HEK293 (cell line): Measurements from ENCODE around the gene PWP1.
"Not testable (repeated sequence)": the region's sequence is repeated elsewhere in the genome, so short reads cannot be mapped to it uniquely, and the experiment has no call there.

Experiments
- CTCF ChIA-PET: fragments of 350-600 bp; formaldehyde crosslinking; extraction: SDS; loops from one replicate; lab custom pipeline; 2021; ENCODE audit warnings: antibody characterized with exemption; lab: Yijun Ruan, JAX
- POLR2A ChIA-PET: fragments of 300-600 bp; formaldehyde crosslinking; extraction: SDS; loops from one replicate; lab custom pipeline; 2020; ENCODE audit warnings: antibody characterized with exemption, inconsistent platforms; lab: Yijun Ruan, JAX
- H3K27ac ChIP-seq: fragments of 200-500 bp; sonication (Bioruptor generic); 2 replicates; pipeline ENCODE4 v1.5.1; 2014; ENCODE audit warnings: low read depth, low read length, control low read depth, inconsistent platforms; ENCODE audit errors: extremely low read depth
- H3K36me3 ChIP-seq, 2 experiments: fragments of 200-500 bp in 1 of 2; sonication (Bioruptor generic) in 1 of 2; 1 replicate in 1 of 2; 2 replicates in 1 of 2; pipeline ENCODE4 v1.5.1; 2014 to 2017; ENCODE audit warnings: inconsistent platforms in 2 of 2, low read length in 2 of 2; ENCODE audit not compliant: control insufficient read depth in 2 of 2, insufficient read depth in 1 of 2
- H3K4me1 ChIP-seq: fragments of 200-500 bp; sonication (Bioruptor generic); 2 replicates; pipeline ENCODE4 v1.5.1; 2014; ENCODE audit warnings: mild to moderate bottlenecking, low read length, inconsistent platforms; ENCODE audit not compliant: control insufficient read depth, insufficient read depth
- H3K4me3 ChIP-seq: 2 replicates; pipeline ENCODE4 v1.5.1; 2011; ENCODE audit warnings: low read depth, mild to moderate bottlenecking, control low read depth, low read length, moderate library complexity
- H3K9me3 ChIP-seq: fragments of 200-500 bp; sonication (Bioruptor generic); 2 replicates; pipeline ENCODE4 v1.5.1; 2014; ENCODE audit warnings: low read depth, low read length, inconsistent platforms; ENCODE audit not compliant: control insufficient read depth, insufficient read depth
- BCL6B ChIP-seq: fragments of 450-650 bp; formaldehyde crosslinking; IDR thresholded peaks from 2 replicates; pipeline ENCODE4 v1.5.1; 2017; ENCODE audit warnings: missing biosample characterization, missing genetic modification characterization
- CTCF ChIP-seq: fragments of 450-650 bp; formaldehyde crosslinking; IDR thresholded peaks from 2 replicates; pipeline ENCODE4 v1.5.1; 2016; ENCODE audit warnings: missing biosample characterization, missing genetic modification characterization
- GFI1B ChIP-seq: fragments of 450-650 bp; formaldehyde crosslinking; IDR thresholded peaks from 2 replicates; pipeline ENCODE4 v1.5.1; 2016; ENCODE audit warnings: missing biosample characterization, missing genetic modification characterization
- KLF1 ChIP-seq: fragments of 450-650 bp; formaldehyde crosslinking; IDR thresholded peaks from 2 replicates; pipeline ENCODE4 v1.5.1; 2016; ENCODE audit warnings: missing biosample characterization, missing genetic modification characterization
- TRIM28 ChIP-seq: IDR thresholded peaks from 2 replicates; pipeline ENCODE4 v1.6.1; 2011; ENCODE audit warnings: low read length, control low read depth, borderline replicate concordance
- ZBTB21 ChIP-seq: fragments of 450-650 bp; formaldehyde crosslinking; IDR thresholded peaks from 2 replicates; pipeline ENCODE4 v1.5.1; 2017; ENCODE audit warnings: missing biosample characterization, missing genetic modification characterization
- ZNF10 ChIP-seq: fragments of 450-650 bp; formaldehyde crosslinking; IDR thresholded peaks from 2 replicates; pipeline ENCODE4 v1.5.1; 2017; ENCODE audit warnings: missing biosample characterization, missing genetic modification characterization
- ZNF132 ChIP-seq: fragments of 450-650 bp; formaldehyde crosslinking; IDR thresholded peaks from 2 replicates; pipeline ENCODE4 v1.5.1; 2017; ENCODE audit warnings: missing biosample characterization, missing genetic modification characterization, borderline replicate concordance
- ZNF133 ChIP-seq: fragments of 450-650 bp; formaldehyde crosslinking; IDR thresholded peaks from 2 replicates; pipeline ENCODE4 v1.5.1; 2016; ENCODE audit warnings: missing biosample characterization, missing genetic modification characterization
- ZNF2 ChIP-seq: fragments of 450-650 bp; formaldehyde crosslinking; IDR thresholded peaks from 2 replicates; pipeline ENCODE4 v1.5.1; 2016; ENCODE audit warnings: missing biosample characterization, missing genetic modification characterization
- ZNF280C ChIP-seq: fragments of 450-650 bp; formaldehyde crosslinking; IDR thresholded peaks from 2 replicates; pipeline ENCODE4 v1.5.1; 2016; ENCODE audit warnings: missing biosample characterization, missing genetic modification characterization
- ZNF335 ChIP-seq: fragments of 450-650 bp; formaldehyde crosslinking; conservative IDR thresholded peaks from 2 replicates; pipeline ENCODE4 v1.5.1; 2016; ENCODE audit warnings: missing biosample characterization, missing genetic modification characterization
- ZNF433 ChIP-seq: fragments of 450-650 bp; formaldehyde crosslinking; IDR thresholded peaks from 2 replicates; pipeline ENCODE4 v1.5.1; 2016; ENCODE audit warnings: missing biosample characterization, missing genetic modification characterization, low read depth
- ZNF580 ChIP-seq: fragments of 450-650 bp; formaldehyde crosslinking; IDR thresholded peaks from 2 replicates; pipeline ENCODE4 v1.5.1; 2016; ENCODE audit warnings: missing biosample characterization, missing genetic modification characterization
- ZNF677 ChIP-seq: fragments of 450-650 bp; IDR thresholded peaks from 2 replicates; pipeline ENCODE4 v1.5.0; 2018; ENCODE audit warnings: missing biosample characterization, mild to moderate bottlenecking, missing genetic modification characterization, moderate library complexity
- ZNF791 ChIP-seq: fragments of 450-650 bp; formaldehyde crosslinking; IDR thresholded peaks from 2 replicates; pipeline ENCODE4 v1.5.1; 2016; ENCODE audit warnings: missing biosample characterization, missing genetic modification characterization
- ZSCAN23 ChIP-seq: fragments of 450-650 bp; formaldehyde crosslinking; IDR thresholded peaks from 2 replicates; pipeline ENCODE4 v1.5.1; 2016; ENCODE audit warnings: missing biosample characterization, missing genetic modification characterization

The PWP1 gene

GRCh38 chr12:107684990-107685359, 624 bp upstream of the PWP1 start (continued):
- TF ChIP-seq TRIM28 (no peak), ZNF580 (peak; percentile 71; the same call in 1 of the 2 replicates), ZNF133 (no peak), GFI1B (tag by site-specific recombination) (no peak), ZNF280C (no peak), ZNF433 (no peak), ZNF791 (tag by site-specific recombination) (no peak), ZNF132 (no peak), CTCF (tag by site-specific recombination) (no peak), ZNF677 (tag by site-specific recombination) (no peak), KLF1 (tag by site-specific recombination) (no peak), ZNF335 (no peak), ZNF10 (tag by site-specific recombination) (no peak), ZSCAN23 (no peak)
- TF ChIP-seq, all 188 proteins: peak for 5

DNA sequence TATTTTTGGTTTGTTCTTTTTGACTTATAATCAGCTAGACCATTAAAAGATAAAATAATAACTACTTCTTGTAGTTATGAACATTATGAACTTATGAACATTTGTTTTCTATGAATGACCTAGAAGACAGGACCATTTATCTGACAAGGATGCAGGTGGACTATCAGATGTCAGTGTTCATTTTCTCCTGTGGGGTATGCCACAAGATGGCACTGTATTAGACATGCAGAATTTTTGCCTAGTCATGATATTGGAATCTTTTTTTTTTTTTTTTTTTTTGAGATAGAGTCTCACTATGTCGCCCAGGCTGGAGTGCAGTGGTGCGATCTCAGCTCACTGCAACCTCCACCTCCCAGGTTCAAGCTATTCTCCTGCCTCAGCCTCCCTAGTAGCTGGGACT, 10.2 kb downstream of the PWP1 start:
- H3K36me3 ChIP-seq = peaks cover 86 to 94% of the 10 kb centered on the region in 2 experiments
- H3K27ac ChIP-seq, H3K4me3 ChIP-seq, H3K4me1 ChIP-seq, POLR2A ChIA-PET, H3K9me3 ChIP-seq: not testable (repeated sequence)
- CTCF ChIA-PET = interaction anchor here (0.6 to 1.5 kb wide), 8 partner anchors 13 to 211 kb away, joined by 3 to 4 read pairs (median 3); no protein-coding TSS in a partner anchor
- TF ChIP-seq CTCF (tag by site-specific recombination) = peak; percentile 21; the same call in 1 of the 2 replicates

DNA sequence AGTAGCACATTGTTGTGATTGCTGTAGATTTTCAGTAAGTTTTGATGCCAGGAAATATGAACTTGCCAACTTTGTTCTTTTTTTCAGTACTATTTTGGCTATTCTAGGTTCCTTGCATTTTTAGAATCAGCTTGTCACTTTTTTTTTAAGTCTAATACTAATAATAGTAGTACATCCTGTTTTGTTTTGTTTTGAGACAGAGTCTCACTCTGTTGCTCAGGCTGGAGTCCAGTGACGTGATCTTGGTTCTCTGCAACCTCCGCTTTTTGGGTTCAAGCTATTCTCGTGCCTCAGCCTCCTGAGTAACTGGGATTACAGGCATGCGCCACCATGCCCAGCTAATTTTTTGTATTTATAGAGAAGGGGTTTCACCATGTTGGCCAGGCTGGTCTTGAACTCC, 16.5 kb downstream of the PWP1 start:
- CTCF ChIA-PET = interaction anchor here (0.6 kb wide), 1 partner anchor 95 kb away, joined by 3 read pairs; no protein-coding TSS in a partner anchor

More for the DNA sequence above, 16.5 kb downstream of the PWP1 start:
- no peaks in the 10 kb centered on the region for H3K9me3 ChIP-seq
- no peak overlapping the region for H3K4me3 ChIP-seq
- no peaks in the 10 kb centered on the region for H3K4me1 ChIP-seq
- POLR2A ChIA-PET = no interaction called here
- H3K27ac ChIP-seq = no peak overlapping the region
- peaks cover 67 to 87% of the 10 kb centered on the region in 2 experiments for H3K36me3 ChIP-seq
- TF ChIP-seq BCL6B (tag by site-specific recombination) (no peak), ZNF133 (no peak), ZBTB21 (tag by site-specific recombination) (no peak), ZNF2 (tag by site-specific recombination) (no peak)
